ENCODE measurements around the gene NTRK3. TPM values are rescaled to one million over a fixed set of nuclear protein-coding genes. Genes with fewer than 3 reads are reported as not detected.

Gene NTRK3
- total RNA-seq, 6 experiments from 2014 or later: 0.35 to 0.75 (median 0.46) TPM

- Histone ChIP-seq H3K9me3 (no peaks in the 10 kb centered on the region), H3K27me3 (no peaks in the 10 kb centered on the region), H3K4me3 (no peak overlapping the region), H3K27ac (no peak overlapping the region), H3K4me1 (no peaks in the 10 kb centered on the region), H3K36me3 (no peaks in the 10 kb centered on the region)
- ATAC-seq (no peak), DNase-seq (no peak)
- intact Hi-C loops (cut with DNase I): no loop called here
- 63% methylated on average over 5 of the region's 6 CpGs for WGBS (ENCODE audit: insufficient coverage, low coverage, low lambda C conversion rate, missing lambda C conversion rate)
- TF ChIP-seq, protein P1, sequence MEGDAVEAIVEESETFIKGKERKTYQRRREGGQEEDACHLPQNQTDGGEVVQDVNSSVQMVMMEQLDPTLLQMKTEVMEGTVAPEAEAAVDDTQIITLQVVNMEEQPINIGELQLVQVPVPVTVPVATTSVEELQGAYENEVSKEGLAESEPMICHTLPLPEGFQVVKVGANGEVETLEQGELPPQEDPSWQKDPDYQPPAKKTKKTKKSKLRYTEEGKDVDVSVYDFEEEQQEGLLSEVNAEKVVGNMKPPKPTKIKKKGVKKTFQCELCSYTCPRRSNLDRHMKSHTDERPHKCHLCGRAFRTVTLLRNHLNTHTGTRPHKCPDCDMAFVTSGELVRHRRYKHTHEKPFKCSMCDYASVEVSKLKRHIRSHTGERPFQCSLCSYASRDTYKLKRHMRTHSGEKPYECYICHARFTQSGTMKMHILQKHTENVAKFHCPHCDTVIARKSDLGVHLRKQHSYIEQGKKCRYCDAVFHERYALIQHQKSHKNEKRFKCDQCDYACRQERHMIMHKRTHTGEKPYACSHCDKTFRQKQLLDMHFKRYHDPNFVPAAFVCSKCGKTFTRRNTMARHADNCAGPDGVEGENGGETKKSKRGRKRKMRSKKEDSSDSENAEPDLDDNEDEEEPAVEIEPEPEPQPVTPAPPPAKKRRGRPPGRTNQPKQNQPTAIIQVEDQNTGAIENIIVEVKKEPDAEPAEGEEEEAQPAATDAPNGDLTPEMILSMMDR (IDR thresholded peaks at IDR 0.05): no peak
- no peak for TF ChIP-seq POLR2A (IDR thresholded peaks at IDR 0.05)
Observed at GRCh38 chr15:88106074-88106473, 150.5 kb downstream of the NTRK3 start.

DNA sequence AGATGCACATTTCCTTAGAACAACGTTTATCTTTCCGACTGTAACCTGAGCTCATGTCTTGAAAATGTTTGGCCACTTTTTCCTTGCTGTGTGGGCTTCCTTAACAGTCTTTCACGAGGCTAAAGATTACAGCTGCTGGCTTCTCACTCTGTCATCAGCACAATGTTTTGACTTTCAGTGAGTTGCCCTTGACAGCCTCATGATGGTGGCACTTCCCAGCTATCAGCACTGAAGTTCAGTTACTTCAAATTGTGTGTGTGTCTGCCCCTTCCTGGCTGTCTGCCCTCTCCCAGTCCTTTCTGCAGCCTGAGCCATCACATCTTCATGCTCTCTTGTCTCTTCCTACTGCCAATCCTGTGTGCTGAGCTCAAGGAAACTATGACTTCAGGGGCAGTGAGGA lies 152.2 kb downstream of the NTRK3 start:
- Histone ChIP-seq H3K36me3 (no peaks in the 10 kb centered on the region), H3K4me3 (no peak overlapping the region), H3K9me3 (no peaks in the 10 kb centered on the region), H3K27ac (no peak overlapping the region), H3K27me3 (no peaks in the 10 kb centered on the region), H3K4me1 (no peaks in the 10 kb centered on the region)
- TF ChIP-seq, protein P1 (IDR thresholded peaks at IDR 0.05): no peak
- TF ChIP-seq POLR2A (IDR thresholded peaks at IDR 0.05): no peak
- ATAC-seq (no peak), DNase-seq (no peak)
- 51% methylated on average over 3 of the region's 3 CpGs for WGBS (ENCODE audit: insufficient coverage, low coverage, low lambda C conversion rate, missing lambda C conversion rate)
- intact Hi-C loops (cut with DNase I): no loop called here

DNA sequence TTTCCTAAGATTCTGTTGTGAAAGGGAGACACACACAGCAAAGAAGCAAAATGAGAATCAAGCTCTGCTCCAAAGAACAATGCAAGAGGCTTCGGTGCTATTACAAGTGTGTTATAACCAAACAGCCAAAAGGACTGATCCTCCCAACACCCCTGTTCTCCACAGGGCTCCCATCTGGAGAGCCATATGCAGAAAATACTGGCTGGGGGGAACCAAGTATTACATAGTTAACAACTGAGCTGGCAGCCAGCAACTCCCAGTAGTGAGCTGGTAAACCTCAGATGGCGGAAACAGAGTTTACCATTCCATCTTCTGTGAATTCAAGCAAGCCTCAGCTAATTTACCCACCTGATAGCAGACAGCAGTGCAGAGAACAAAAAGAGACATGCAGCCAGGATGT lies 156.4 kb downstream of the NTRK3 start:
- no peaks in the 10 kb centered on the region for H3K27me3 ChIP-seq
- H3K4me3 ChIP-seq: no peak overlapping the region
- H3K27ac ChIP-seq: no peak overlapping the region
- no peaks in the 10 kb centered on the region for H3K9me3 ChIP-seq
- intact Hi-C loops (cut with DNase I): no loop called here
- no peaks in the 10 kb centered on the region for H3K36me3 ChIP-seq
- no peaks in the 10 kb centered on the region for H3K4me1 ChIP-seq
- ATAC-seq: no peak
- TF ChIP-seq POLR2A (IDR thresholded peaks at IDR 0.05): no peak
- no peak for DNase-seq
- WGBS (ENCODE audit: insufficient coverage, low coverage, low lambda C conversion rate, missing lambda C conversion rate): 42% methylated on average over 2 of the region's 2 CpGs

GRCh38 chr15:88098361-88098760 lies 158.2 kb downstream of the NTRK3 start:
- H3K36me3 ChIP-seq: no peaks in the 10 kb centered on the region
- 39% methylated on average over 9 of the region's 10 CpGs for WGBS (ENCODE audit: insufficient coverage, low coverage, low lambda C conversion rate, missing lambda C conversion rate)
- no peaks in the 10 kb centered on the region for H3K27me3 ChIP-seq
- H3K9me3 ChIP-seq: no peaks in the 10 kb centered on the region
- no peak overlapping the region for H3K27ac ChIP-seq
- TF ChIP-seq, protein P1 (IDR thresholded peaks at IDR 0.05): no peak
- TF ChIP-seq POLR2A (IDR thresholded peaks at IDR 0.05): no peak
- H3K4me1 ChIP-seq: no peaks in the 10 kb centered on the region
- intact Hi-C loops (cut with DNase I): no loop called here
- ATAC-seq: no peak
- DNase-seq: no peak
- H3K4me3 ChIP-seq: no peak overlapping the region

DNA sequence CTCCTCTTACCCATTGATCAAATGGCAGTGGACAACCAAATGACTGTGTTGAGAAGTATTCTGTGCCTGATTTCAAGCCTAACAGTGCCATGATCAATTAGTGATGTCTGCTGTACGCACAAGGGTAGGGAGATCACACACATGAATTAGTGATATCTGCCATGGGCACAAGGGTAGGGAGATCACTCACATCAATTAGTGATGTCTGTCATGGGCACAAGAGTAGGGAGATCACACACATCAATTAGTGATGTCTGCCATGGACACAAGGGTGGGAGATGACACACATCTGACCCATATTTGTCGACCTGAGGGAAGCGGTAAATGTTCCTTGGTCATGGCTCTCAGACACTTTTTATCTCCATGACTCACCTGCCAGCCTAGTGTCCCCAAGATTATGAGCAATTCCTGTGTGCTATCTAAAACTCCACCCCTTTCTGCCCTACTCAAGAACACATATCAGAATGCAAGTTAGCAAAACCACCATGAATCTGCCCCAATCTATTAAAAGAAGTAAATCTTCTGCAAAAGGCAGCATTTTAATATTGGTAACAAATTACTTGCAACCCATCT lies 165.0 kb downstream of the NTRK3 start:
- DNase-seq: no peak
- Histone ChIP-seq H3K4me3 (no peak overlapping the region), H3K36me3 (no peaks in the 10 kb centered on the region), H3K4me1 (no peaks in the 10 kb centered on the region), H3K27ac (no peak overlapping the region), H3K27me3 (no peaks in the 10 kb centered on the region), H3K9me3 (no peaks in the 10 kb centered on the region)
- 57% methylated on average over 3 of the region's 3 CpGs for WGBS (ENCODE audit: insufficient coverage, low coverage, low lambda C conversion rate, missing lambda C conversion rate)
- intact Hi-C loops (cut with DNase I): no loop called here
- no peak for TF ChIP-seq POLR2A (IDR thresholded peaks at IDR 0.05)
- TF ChIP-seq, protein P1 (IDR thresholded peaks at IDR 0.05): no peak
- ATAC-seq: no peak
